Progenitor cell of endocrine pancreas (in vitro differentiated cells): ENCODE results near the gene PCDHGB2. TPM values are rescaled to one million over a fixed set of nuclear protein-coding genes. Genes with fewer than 3 reads are reported as not detected.

Experiments used
- DNase-seq: peaks from one replicate; pipeline ENCODE4 v3.0.0; 2021; ENCODE audit warnings: low spot score; ENCODE audit not compliant: unreplicated experiment
- H3K27ac Mint-ChIP-seq: 2 replicates; pipeline ENCODE4 v1.8.0; 2021; ENCODE audit warnings: mild to moderate bottlenecking, moderate library complexity, mixed read lengths
- H3K27me3 Mint-ChIP-seq: 2 replicates; pipeline ENCODE4 v1.8.0; 2021; ENCODE audit warnings: mixed read lengths
- H3K36me3 Mint-ChIP-seq: 2 replicates; pipeline ENCODE4 v1.8.0; 2022; ENCODE audit warnings: mixed read lengths; ENCODE audit not compliant: insufficient read depth
- H3K4me1 Mint-ChIP-seq: 2 replicates; pipeline ENCODE4 v1.8.0; 2021; ENCODE audit warnings: low read depth, mixed read lengths
- H3K4me3 Mint-ChIP-seq: 2 replicates; pipeline ENCODE4 v1.8.0; 2021; ENCODE audit warnings: low read depth, mild to moderate bottlenecking, moderate library complexity, mixed read lengths
- H3K9me3 Mint-ChIP-seq: 2 replicates; pipeline ENCODE4 v1.8.0; 2021; ENCODE audit warnings: low read depth, mixed read lengths
- total RNA-seq: library from RNA; stranded (reverse); gene quantifications from 2 replicates; pipeline ENCODE4 v1.2.1, GENCODE V29; 2021
- TF ChIP-seq, protein P1 (sequence below): fragments of 200-600 bp; sonication (generic); IDR thresholded peaks from one replicate; pipeline ENCODE4 v1.5.0; 2021; ENCODE audit warnings: antibody characterized with exemption, mild to moderate bottlenecking; ENCODE audit not compliant: unreplicated experiment

PCDHGB2 gene
- total RNA-seq, 1 donor from 2014 or later, result 0.89 TPM

DNA sequence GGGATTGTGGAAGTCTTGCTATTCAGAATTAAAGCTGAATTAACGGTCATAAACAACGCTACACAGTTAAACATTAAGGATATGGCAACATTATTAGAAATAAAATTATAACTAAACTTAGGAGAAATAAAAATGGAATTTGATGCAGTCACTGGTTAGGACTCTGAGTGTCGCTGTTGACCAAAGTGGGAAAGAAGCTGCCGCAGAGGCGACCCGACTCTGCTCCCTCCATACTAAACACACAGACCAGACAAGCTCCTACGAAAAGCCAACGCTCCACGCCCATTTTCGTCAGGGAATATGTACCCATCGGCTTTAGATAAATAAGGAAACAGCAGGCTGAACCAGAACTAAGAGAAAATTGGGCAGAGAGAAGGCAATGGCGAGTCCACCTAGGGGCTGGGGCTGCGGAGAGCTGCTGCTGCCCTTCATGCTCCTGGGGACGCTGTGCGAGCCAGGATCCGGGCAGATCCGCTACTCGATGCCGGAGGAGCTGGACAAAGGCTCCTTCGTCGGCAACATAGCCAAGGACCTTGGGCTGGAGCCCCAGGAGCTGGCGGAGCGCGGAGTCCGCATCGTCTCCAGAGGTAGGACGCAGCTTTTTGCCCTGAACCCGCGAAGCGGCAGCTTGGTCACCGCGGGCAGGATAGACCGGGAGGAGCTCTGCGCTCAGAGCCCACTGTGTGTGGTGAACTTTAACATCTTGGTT is 4.3 kb downstream of the PCDHGB2 start, which contains the start of gene PCDHGA5:
TSS of gene PCDHGA5 (plus strand) at position 211 of the 709 bp plus-strand sequence. CDS start at position 380, 169 bp downstream.
- Mint-ChIP-seq H3K27me3 (no peaks in the 10 kb centered on the region), H3K4me1 (no peaks in the 10 kb centered on the region), H3K9me3 (peaks cover 47% of the 10 kb centered on the region), H3K27ac (no peak within 1 kb of the TSS), H3K4me3 (no peak within 1 kb of the TSS), H3K36me3 (peaks cover 18% of the 10 kb centered on the region)
- no peak for DNase-seq
- TF ChIP-seq, protein P1, sequence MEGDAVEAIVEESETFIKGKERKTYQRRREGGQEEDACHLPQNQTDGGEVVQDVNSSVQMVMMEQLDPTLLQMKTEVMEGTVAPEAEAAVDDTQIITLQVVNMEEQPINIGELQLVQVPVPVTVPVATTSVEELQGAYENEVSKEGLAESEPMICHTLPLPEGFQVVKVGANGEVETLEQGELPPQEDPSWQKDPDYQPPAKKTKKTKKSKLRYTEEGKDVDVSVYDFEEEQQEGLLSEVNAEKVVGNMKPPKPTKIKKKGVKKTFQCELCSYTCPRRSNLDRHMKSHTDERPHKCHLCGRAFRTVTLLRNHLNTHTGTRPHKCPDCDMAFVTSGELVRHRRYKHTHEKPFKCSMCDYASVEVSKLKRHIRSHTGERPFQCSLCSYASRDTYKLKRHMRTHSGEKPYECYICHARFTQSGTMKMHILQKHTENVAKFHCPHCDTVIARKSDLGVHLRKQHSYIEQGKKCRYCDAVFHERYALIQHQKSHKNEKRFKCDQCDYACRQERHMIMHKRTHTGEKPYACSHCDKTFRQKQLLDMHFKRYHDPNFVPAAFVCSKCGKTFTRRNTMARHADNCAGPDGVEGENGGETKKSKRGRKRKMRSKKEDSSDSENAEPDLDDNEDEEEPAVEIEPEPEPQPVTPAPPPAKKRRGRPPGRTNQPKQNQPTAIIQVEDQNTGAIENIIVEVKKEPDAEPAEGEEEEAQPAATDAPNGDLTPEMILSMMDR, result no peak

DNA sequence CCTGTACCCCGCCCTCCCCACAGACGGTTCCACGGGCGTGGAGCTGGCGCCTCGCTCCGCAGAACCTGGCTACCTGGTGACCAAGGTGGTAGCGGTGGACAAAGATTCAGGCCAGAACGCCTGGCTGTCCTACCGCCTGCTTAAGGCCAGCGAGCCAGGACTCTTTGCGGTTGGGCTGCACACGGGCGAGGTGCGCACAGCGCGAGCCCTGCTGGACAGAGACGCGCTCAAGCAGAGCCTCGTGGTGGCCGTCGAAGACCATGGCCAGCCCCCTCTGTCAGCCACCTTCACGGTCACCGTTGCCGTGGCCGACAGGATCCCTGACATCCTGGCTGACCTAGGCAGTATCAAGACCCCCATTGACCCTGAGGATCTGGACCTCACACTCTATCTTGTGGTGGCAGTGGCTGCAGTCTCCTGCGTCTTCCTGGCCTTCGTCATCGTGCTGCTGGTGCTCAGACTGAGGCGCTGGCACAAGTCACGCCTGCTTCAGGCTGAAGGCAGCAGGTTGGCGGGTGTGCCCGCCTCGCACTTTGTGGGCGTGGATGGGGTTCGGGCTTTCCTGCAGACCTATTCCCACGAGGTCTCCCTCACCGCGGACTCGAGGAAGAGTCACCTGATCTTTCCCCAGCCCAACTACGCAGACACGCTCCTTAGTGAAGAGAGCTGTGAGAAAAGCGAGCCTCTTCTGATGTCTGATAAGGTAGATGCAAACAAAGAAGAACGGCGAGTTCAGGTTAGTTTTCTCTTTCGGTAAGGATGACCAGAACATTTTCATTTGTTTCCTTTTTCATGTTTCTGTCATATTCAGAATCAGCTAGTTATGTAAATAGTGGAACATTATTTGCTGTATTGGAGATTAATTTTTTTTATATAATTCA is 6.5 kb downstream of the PCDHGB2 start:
- Mint-ChIP-seq H3K4me1 (no peaks in the 10 kb centered on the region), H3K27ac (no peak overlapping the region), H3K36me3 (peaks cover 16% of the 10 kb centered on the region), H3K9me3 (peaks cover 50% of the 10 kb centered on the region), H3K4me3 (no peak overlapping the region), H3K27me3 (no peaks in the 10 kb centered on the region)
- TF ChIP-seq, protein P1, result no peak
- no peak for DNase-seq

DNA sequence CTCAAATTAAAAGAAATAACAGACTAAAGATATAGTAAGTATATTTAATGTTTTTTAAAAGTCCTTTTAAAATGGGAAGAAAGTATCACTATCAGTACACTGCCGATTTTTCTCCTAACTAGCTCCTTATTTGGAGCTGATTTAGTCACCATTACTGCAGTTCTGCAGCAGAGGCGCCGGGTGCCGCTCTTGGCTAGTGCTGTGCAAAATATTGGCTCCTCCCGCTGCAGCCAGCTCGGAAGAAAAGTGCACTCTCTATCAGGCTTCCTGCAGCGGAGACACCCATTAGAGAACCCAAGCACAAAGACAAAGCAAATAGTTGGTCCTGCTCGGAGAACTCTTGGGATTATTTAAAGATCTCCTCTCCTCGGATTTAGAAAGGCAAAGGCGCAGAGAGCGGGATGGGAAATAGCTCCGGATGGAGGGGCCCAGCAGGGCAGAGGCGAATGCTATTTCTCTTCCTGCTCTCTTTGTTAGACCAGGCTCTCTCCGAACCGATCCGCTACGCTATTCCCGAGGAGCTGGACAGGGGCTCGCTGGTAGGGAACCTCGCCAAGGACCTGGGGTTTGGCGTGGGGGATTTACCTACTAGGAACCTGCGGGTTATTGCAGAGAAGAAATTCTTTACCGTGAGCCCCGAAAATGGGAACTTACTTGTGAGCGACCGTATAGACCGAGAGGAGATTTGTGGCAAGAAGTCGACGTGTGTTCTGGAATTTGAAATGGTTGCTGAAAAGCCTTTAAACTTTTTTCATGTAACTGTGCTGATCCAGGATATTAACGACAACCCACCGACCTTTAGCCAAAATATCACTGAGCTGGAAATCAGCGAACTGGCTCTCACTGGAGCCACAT is 10.4 kb downstream of the PCDHGB2 start, which contains the start of gene PCDHGB3:
TSS of gene PCDHGB3 (plus strand) at position 249 of the 855 bp plus-strand sequence. CDS start at position 402, 153 bp downstream.
- Mint-ChIP-seq H3K27ac (no peak within 1 kb of the TSS), H3K4me3 (no peak within 1 kb of the TSS), H3K36me3 (peaks cover 18% of the 10 kb centered on the region), H3K9me3 (peaks cover 49% of the 10 kb centered on the region), H3K27me3 (no peaks in the 10 kb centered on the region), H3K4me1 (no peaks in the 10 kb centered on the region)
- DNase-seq, result no peak
- TF ChIP-seq, protein P1, result no peak

DNA sequence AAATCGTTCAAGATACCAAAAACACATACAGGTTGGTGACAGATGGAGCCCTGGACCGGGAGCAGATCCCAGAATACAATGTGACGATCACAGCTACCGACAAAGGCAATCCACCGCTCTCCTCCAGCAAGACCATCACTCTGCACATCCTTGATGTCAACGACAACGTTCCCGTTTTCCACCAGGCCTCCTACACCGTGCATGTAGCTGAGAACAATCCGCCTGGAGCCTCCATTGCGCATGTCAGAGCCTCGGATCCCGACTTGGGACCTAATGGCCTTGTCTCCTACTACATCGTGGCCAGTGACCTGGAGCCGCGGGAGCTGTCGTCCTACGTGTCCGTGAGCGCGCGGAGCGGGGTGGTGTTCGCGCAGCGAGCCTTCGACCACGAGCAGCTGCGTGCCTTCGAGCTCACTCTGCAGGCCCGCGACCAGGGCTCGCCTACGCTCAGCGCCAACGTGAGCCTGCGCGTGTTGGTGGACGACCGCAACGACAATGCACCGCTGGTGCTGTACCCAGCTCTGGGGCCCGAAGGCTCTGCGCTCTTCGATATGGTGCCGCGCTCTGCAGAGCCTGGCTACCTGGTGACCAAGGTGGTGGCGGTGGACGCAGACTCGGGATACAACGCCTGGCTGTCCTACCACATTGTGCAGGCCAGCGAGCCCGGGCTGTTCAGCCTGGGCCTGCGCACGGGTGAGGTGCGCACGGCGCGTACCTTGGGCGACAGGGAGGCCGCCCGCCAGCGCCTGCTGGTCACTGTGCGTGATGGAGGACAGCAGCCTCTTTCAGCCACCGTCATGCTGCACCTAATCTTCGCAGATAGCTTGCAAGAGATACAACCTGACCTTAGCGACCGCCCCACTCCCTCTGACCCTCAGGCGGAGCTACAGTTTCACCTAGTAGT is 12.0 kb downstream of the PCDHGB2 start:
- no peak for DNase-seq
- Mint-ChIP-seq H3K36me3 (peaks cover 20% of the 10 kb centered on the region), H3K4me1 (no peaks in the 10 kb centered on the region), H3K27me3 (no peaks in the 10 kb centered on the region), H3K27ac (no peak overlapping the region), H3K4me3 (no peak overlapping the region), H3K9me3 (peaks cover 50% of the 10 kb centered on the region)
- TF ChIP-seq, protein P1, result no peak
